Measurements from ENCODE around the gene BTF3L4. TPM values are rescaled to one million over a fixed set of nuclear protein-coding genes. Genes with fewer than 3 reads are reported as not detected.

BTF3L4 gene
- total RNA-seq, 1 experiment from 2014 or later: 89.4 TPM

- TF ChIP-seq ATF3 (CRISPR knock-in tag; conservative IDR thresholded peaks at IDR 0.05) (no peak), TEAD4 (CRISPR knock-in tag; IDR thresholded peaks at IDR 0.05) (no peak), ZMAT4 (CRISPR knock-in tag; IDR thresholded peaks at IDR 0.05) (no peak), ZNF138 (CRISPR knock-in tag; conservative IDR thresholded peaks at IDR 0.05) (no peak), ZNF532 (CRISPR knock-in tag; IDR thresholded peaks at IDR 0.05; ENCODE audit: borderline replicate concordance) (no peak), KAT7 (CRISPR knock-in tag; IDR thresholded peaks at IDR 0.05; ENCODE audit: borderline replicate concordance) (no peak), TP53 (CRISPR knock-in tag; IDR thresholded peaks at IDR 0.05) (no peak), ETV6 (CRISPR knock-in tag; IDR thresholded peaks at IDR 0.05) (no peak)
These were observed 3.8 kb downstream of the BTF3L4 start (continued) for GRCh38 chr1:52059888-52060287.

- H3K9me3 Mint-ChIP-seq: no peaks in the 10 kb centered on the region
- peaks cover 56% of the 10 kb centered on the region for H3K36me3 Mint-ChIP-seq
- ChIA-PET POLR2A (no interaction called here), CTCF (interaction anchor here (0.6 kb wide), 1 partner anchor 11 kb away, joined by 4 read pairs; no protein-coding TSS in a partner anchor)
- peaks cover 20% of the 10 kb centered on the region for H3K4me1 Mint-ChIP-seq
- no peak for DNase-seq (ENCODE audit: low spot score)
- TF ChIP-seq ZNF425 (CRISPR knock-in tag; conservative IDR thresholded peaks at IDR 0.05) (no peak), ZNF281 (CRISPR knock-in tag; IDR thresholded peaks at IDR 0.05) (no peak), SP1 (CRISPR knock-in tag; conservative IDR thresholded peaks at IDR 0.05) (no peak), OVOL2 (CRISPR knock-in tag; IDR thresholded peaks at IDR 0.05; ENCODE audit: borderline replicate concordance) (no peak), NFYB (CRISPR knock-in tag; conservative IDR thresholded peaks at IDR 0.05; ENCODE audit: low read depth) (no peak), NR3C1 (CRISPR knock-in tag; conservative IDR thresholded peaks at IDR 0.05; ENCODE audit: low read depth) (no peak), JAZF1 (CRISPR knock-in tag; IDR thresholded peaks at IDR 0.05) (no peak), ZNF263 (CRISPR knock-in tag; IDR thresholded peaks at IDR 0.05; ENCODE audit: low read depth) (no peak), FOXK1 (CRISPR knock-in tag; IDR thresholded peaks at IDR 0.05) (no peak), GABPB1 (CRISPR knock-in tag; IDR thresholded peaks at IDR 0.05) (no peak), IRF2 (CRISPR knock-in tag; IDR thresholded peaks at IDR 0.05; ENCODE audit: borderline replicate concordance, low read depth) (no peak), ZNF416 (CRISPR knock-in tag; IDR thresholded peaks at IDR 0.05) (no peak), ZNF317 (CRISPR knock-in tag; IDR thresholded peaks at IDR 0.05; ENCODE audit: borderline replicate concordance, low read depth) (no peak), ZNF671 (CRISPR knock-in tag; IDR thresholded peaks at IDR 0.05) (no peak), JUN (CRISPR knock-in tag; IDR thresholded peaks at IDR 0.05) (no peak), TP53 (CRISPR knock-in tag; IDR thresholded peaks at IDR 0.05) (no peak)
- no peak for ATAC-seq
- H3K27ac Mint-ChIP-seq: no peak overlapping the region
- H3K27me3 Mint-ChIP-seq (ENCODE audit: low read depth): no peaks in the 10 kb centered on the region
- no peak overlapping the region for H3K4me3 Mint-ChIP-seq
These were observed 4.7 kb downstream of the BTF3L4 start for GRCh38 chr1:52060822-52061221.
